B cell (primary cell): ENCODE results near the gene TSC22D2. TPM values are rescaled to one million over a fixed set of nuclear protein-coding genes. Genes with fewer than 3 reads are reported as not detected.

Experiments used
- ATAC-seq: fragments of 200-7000 bp; cut with Tn5 transposase; one replicate; pipeline ENCODE4 v1.10.0; 2021; ENCODE audit warnings: low read depth, mild to moderate bottlenecking, moderate number of reproducible peaks, moderate library complexity
- CTCF ChIA-PET: fragments of 350-600 bp; sonication (Branson Sonifier 250); formaldehyde crosslinking; loops from one replicate; lab custom pipeline; 2021; ENCODE audit warnings: antibody characterized with exemption, inconsistent platforms; lab: Charles Lee
- POLR2A ChIA-PET: fragments of 350-600 bp; sonication (Branson Sonifier 250); formaldehyde crosslinking; loops from one replicate; lab custom pipeline; 2021; ENCODE audit warnings: antibody characterized with exemption; lab: Charles Lee
- DNase-seq: peaks from one replicate; pipeline ENCODE4 v3.0.0; 2013
- H2AFZ ChIP-seq: 2 replicates; pipeline ENCODE4 v1.6.1; 2012; ENCODE audit warnings: mild to moderate bottlenecking, low read depth, low read length; ENCODE audit not compliant: insufficient read depth, poor library complexity, severe bottlenecking
- H3K27ac ChIP-seq, 2 donors: 1 replicate in 1 of 2; 2 replicates in 1 of 2; pipeline ENCODE4 v1.5.1; 2012 to 2013; ENCODE audit warnings: low read length in 2 of 2, mild to moderate bottlenecking in 2 of 2, moderate library complexity in 1 of 2
- H3K27me3 ChIP-seq, 4 experiments: fragments of 200-600 bp in 1 of 4; sonication (generic) in 1 of 4; replicated peaks in 1 of 4; 1 replicate in 2 of 4; 2 replicates in 2 of 4; pipeline versions ENCODE4 v1.6.1 to v1.7.0; 2013 to 2016; ENCODE audit warnings: low read length in 3 of 4, mild to moderate bottlenecking in 2 of 4, mixed read lengths in 1 of 4, moderate library complexity in 1 of 4; ENCODE audit not compliant: insufficient read depth in 4 of 4, control insufficient read depth in 3 of 4; ENCODE audit errors: control extremely low read depth in 1 of 4
- H3K36me3 ChIP-seq, 2 experiments: replicated peaks in 1 of 2; 1 replicate in 1 of 2; 2 replicates in 1 of 2; pipeline versions ENCODE4 v1.6.1 to v1.7.1; 2013; ENCODE audit warnings: low read length in 1 of 2; ENCODE audit not compliant: insufficient read depth in 2 of 2, control insufficient read depth in 1 of 2; ENCODE audit errors: control extremely low read depth in 1 of 2, extremely low read depth in 1 of 2
- H3K4me1 ChIP-seq, 2 donors: fragments of 200-600 bp in 1 of 2; sonication (generic) in 1 of 2; 1 replicate in 1 of 2; 2 replicates in 1 of 2; pipeline versions ENCODE4 v1.5.1 to v1.6.1; 2013 to 2017; ENCODE audit warnings: low read length in 2 of 2; ENCODE audit not compliant: control insufficient read depth in 2 of 2, insufficient read depth in 2 of 2
- H3K4me2 ChIP-seq: replicated peaks from 2 replicates; pipeline ENCODE3; 2012; ENCODE audit warnings: mild to moderate bottlenecking, low read depth, low read length; ENCODE audit not compliant: poor library complexity, severe bottlenecking
- H3K4me3 ChIP-seq, 5 experiments: fragments of 200-600 bp in 1 of 5; sonication (generic) in 1 of 5; 1 replicate in 3 of 5; 2 replicates in 2 of 5; pipeline versions ENCODE4 v1.5.1 to v1.7.0; 2011 to 2016; ENCODE audit warnings: low read length in 4 of 5, mild to moderate bottlenecking in 4 of 5, low read depth in 2 of 5, control low read depth in 1 of 5, moderate library complexity in 1 of 5; ENCODE audit not compliant: insufficient read depth in 1 of 5; ENCODE audit errors: control extremely low read depth in 1 of 5, extremely low read depth in 1 of 5
- H3K79me2 ChIP-seq: fragments of 200-600 bp; sonication (generic); one replicate; pipeline ENCODE4 v1.6.0; 2016; ENCODE audit warnings: low read length; ENCODE audit not compliant: control insufficient read depth, insufficient read depth
- H3K9ac ChIP-seq: fragments of 200-600 bp; sonication (generic); 2 replicates; pipeline ENCODE4 v1.6.1; 2017; ENCODE audit warnings: mild to moderate bottlenecking, low read length, moderate library complexity
- H3K9me3 ChIP-seq, 3 donors: one replicate each; pipeline versions ENCODE4 v1.6.1 to v1.7.1; 2013; ENCODE audit warnings: low read length in 2 of 3; ENCODE audit not compliant: control insufficient read depth in 2 of 3, insufficient read depth in 1 of 3; ENCODE audit errors: control extremely low read depth in 1 of 3
- H4K20me1 ChIP-seq: 2 replicates; pipeline ENCODE4 v1.6.0; 2012; ENCODE audit warnings: mild to moderate bottlenecking, low read length; ENCODE audit not compliant: insufficient read depth, control insufficient read depth, poor library complexity, severe bottlenecking
- H3K27ac Mint-ChIP-seq: one replicate; pipeline ENCODE4 v1.8.0; 2021; ENCODE audit warnings: mixed read lengths
- H3K27me3 Mint-ChIP-seq: one replicate; pipeline ENCODE4 v1.8.0; 2021; ENCODE audit warnings: mixed read lengths
- H3K4me1 Mint-ChIP-seq: one replicate; pipeline ENCODE4 v1.8.0; 2021; ENCODE audit warnings: mixed read lengths
- H3K4me3 Mint-ChIP-seq: one replicate; pipeline ENCODE4 v1.8.0; 2021; ENCODE audit warnings: mixed read lengths
- H3K9me3 Mint-ChIP-seq: one replicate; pipeline ENCODE4 v1.8.0; 2022; ENCODE audit warnings: mixed read lengths; ENCODE audit not compliant: insufficient read depth
- EZH2 ChIP-seq: IDR thresholded peaks from 2 replicates; pipeline ENCODE4 v1.6.1; 2012; ENCODE audit warnings: borderline replicate concordance, low read depth, mild to moderate bottlenecking, moderate library complexity, low read length; ENCODE audit not compliant: insufficient read depth, poor library complexity, severe bottlenecking
- WGBS: methylation state at CpG from one replicate; pipeline ENCODE4 v1.1.5; 2013; ENCODE audit warnings: missing lambda C conversion rate; ENCODE audit not compliant: insufficient coverage; 5-methylcytosine and 5-hydroxymethylcytosine counted together
- intact Hi-C: fragments of 100-400 bp; cut with micrococcal nuclease; formaldehyde crosslinking; loops from one replicate; pipeline ENCODE4 v1.10.0; 2022
- polyA plus RNA-seq: library from polyadenylated mRNA; depleted of rRNA; stranded (reverse); fragments of >200 nt; gene quantifications from 2 replicates; pipeline ENCODE4 v1.2.3, GENCODE V29; 2012
- total RNA-seq, 2 donors: library from RNA; stranded (reverse); fragments of 120-200 nt in 1 of 2; gene quantifications; 1 replicate in 1 of 2; 2 replicates in 1 of 2; pipeline versions ENCODE4 v1.2.3 to v1.2.4, GENCODE V29; 2013 to 2022
- TF ChIP-seq, protein P1 (sequence below): fragments of 200-600 bp; IDR thresholded peaks from one replicate; pipeline ENCODE4 v1.8.0; 2022; ENCODE audit warnings: antibody characterized with exemption, mild to moderate bottlenecking

TSC22D2 gene
- total and polyA plus RNA-seq, 2 donors (not counting 1 experiment from before 2014, with no cell fraction given) = 17.2 to 45.9 TPM

GRCh38 chr3:150411976-150412375 is 3.9 kb downstream of the TSC22D2 start:
- ATAC-seq = no peak
- Histone ChIP-seq H3K9me3 (no peaks in the 10 kb centered on the region), H3K27ac (no peak overlapping the region), H2AFZ (no peak overlapping the region), H3K27me3 (no peaks in the 10 kb centered on the region), H3K4me1 (peaks cover 29 to 37% of the 10 kb centered on the region in 2 donors), H3K4me3 (peak overlapping the region; percentile 64 to 85 (median 77)), H3K79me2 (peaks cover 78% of the 10 kb centered on the region), H3K9ac (peak overlapping the region; percentile 95), H3K4me2 (peak overlapping the region; percentile 95), H3K36me3 (peaks cover 3 to 15% of the 10 kb centered on the region in 2 experiments), H4K20me1 (peaks cover 80% of the 10 kb centered on the region)
- Mint-ChIP-seq H3K4me3 (peak overlapping the region; percentile 87), H3K27ac (no peak overlapping the region), H3K9me3 (no peaks in the 10 kb centered on the region), H3K27me3 (no peaks in the 10 kb centered on the region), H3K4me1 (peaks cover 60% of the 10 kb centered on the region)
- WGBS = no CpG with 5 or more reads among the region's 2 CpGs
- CTCF ChIA-PET = interaction anchor here (0.6 to 7.6 kb wide), 11 partner anchors 10 to 616 kb away, joined by 3 to 72 read pairs (median 3); no protein-coding TSS in a partner anchor
- no peak for DNase-seq
- intact Hi-C loops = loop anchor here (5.0 kb wide), 1 partner anchor 40 kb away; no protein-coding TSS in a partner anchor
- POLR2A ChIA-PET = no interaction called here
- TF ChIP-seq EZH2 = no peak
- TF ChIP-seq, protein P1, sequence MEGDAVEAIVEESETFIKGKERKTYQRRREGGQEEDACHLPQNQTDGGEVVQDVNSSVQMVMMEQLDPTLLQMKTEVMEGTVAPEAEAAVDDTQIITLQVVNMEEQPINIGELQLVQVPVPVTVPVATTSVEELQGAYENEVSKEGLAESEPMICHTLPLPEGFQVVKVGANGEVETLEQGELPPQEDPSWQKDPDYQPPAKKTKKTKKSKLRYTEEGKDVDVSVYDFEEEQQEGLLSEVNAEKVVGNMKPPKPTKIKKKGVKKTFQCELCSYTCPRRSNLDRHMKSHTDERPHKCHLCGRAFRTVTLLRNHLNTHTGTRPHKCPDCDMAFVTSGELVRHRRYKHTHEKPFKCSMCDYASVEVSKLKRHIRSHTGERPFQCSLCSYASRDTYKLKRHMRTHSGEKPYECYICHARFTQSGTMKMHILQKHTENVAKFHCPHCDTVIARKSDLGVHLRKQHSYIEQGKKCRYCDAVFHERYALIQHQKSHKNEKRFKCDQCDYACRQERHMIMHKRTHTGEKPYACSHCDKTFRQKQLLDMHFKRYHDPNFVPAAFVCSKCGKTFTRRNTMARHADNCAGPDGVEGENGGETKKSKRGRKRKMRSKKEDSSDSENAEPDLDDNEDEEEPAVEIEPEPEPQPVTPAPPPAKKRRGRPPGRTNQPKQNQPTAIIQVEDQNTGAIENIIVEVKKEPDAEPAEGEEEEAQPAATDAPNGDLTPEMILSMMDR = no peak

GRCh38 chr3:150412561-150413231 is 4.6 kb downstream of the TSC22D2 start:
- no peak overlapping the region for H3K27ac ChIP-seq
- peaks cover 85% of the 10 kb centered on the region for H3K79me2 ChIP-seq
- Mint-ChIP-seq H3K9me3 (no peaks in the 10 kb centered on the region), H3K27me3 (no peaks in the 10 kb centered on the region), H3K27ac (no peak overlapping the region), H3K4me1 (peaks cover 59% of the 10 kb centered on the region), H3K4me3 (peak overlapping the region; percentile 87)
- peak overlapping the region; percentile 95 for H3K9ac ChIP-seq
- no peak for ATAC-seq
- H3K27me3 ChIP-seq = no peaks in the 10 kb centered on the region
- no peak overlapping the region for H2AFZ ChIP-seq
- intact Hi-C loops = loop anchor here (5.0 kb wide), 1 partner anchor 40 kb away; no protein-coding TSS in a partner anchor
- DNase-seq = peak; percentile 28
- H3K4me1 ChIP-seq = peaks cover 23 to 34% of the 10 kb centered on the region in 2 donors
- TF ChIP-seq, protein P1 = no peak
- TF ChIP-seq EZH2 = no peak
- H3K4me2 ChIP-seq = peak overlapping the region; percentile 95
- H3K9me3 ChIP-seq = no peaks in the 10 kb centered on the region
- CTCF ChIA-PET = interaction anchor here (0.6 to 7.6 kb wide), 9 partner anchors 10 to 127 kb away, joined by 3 to 72 read pairs (median 3); no protein-coding TSS in a partner anchor
- peak overlapping the region; percentile 12 to 85 (median 77) for H3K4me3 ChIP-seq
- 0% methylated on average over 2 of the region's 5 CpGs for WGBS
- POLR2A ChIA-PET = no interaction called here
- H3K36me3 ChIP-seq = peaks cover 3 to 20% of the 10 kb centered on the region in 2 experiments
- peaks cover 87% of the 10 kb centered on the region for H4K20me1 ChIP-seq
